B cell (primary cell): ENCODE results near the gene NTM.

ENCODE experiments used
- CTCF ChIP-seq: fragments of 200-600 bp; IDR thresholded peaks from one replicate; pipeline ENCODE4 v1.8.0; 2022; ENCODE audit warnings: antibody characterized with exemption, mild to moderate bottlenecking
- EZH2 ChIP-seq: IDR thresholded peaks from 2 replicates; pipeline ENCODE4 v1.6.1; 2012; ENCODE audit warnings: borderline replicate concordance, low read depth, mild to moderate bottlenecking, moderate library complexity, low read length; ENCODE audit not compliant: insufficient read depth, poor library complexity, severe bottlenecking

- TF ChIP-seq CTCF (no peak), EZH2 (no peak)
These were observed 836.6 kb downstream of the NTM start for GRCh38 chr11:132206993-132207392.
